H1 (cell line): Measurements from ENCODE around the gene LHPP.

Experiments
- CHD1 ChIP-seq: IDR thresholded peaks from 2 replicates; pipeline ENCODE4 v1.6.1; 2012; ENCODE audit warnings: low read depth, low read length, improper control_type of control experiment
- CHD2 ChIP-seq: IDR thresholded peaks from 2 replicates; pipeline ENCODE4 v1.6.1; 2012; ENCODE audit warnings: low read length, improper control_type of control experiment
- CREB1 ChIP-seq: IDR thresholded peaks from 2 replicates; pipeline ENCODE4 v1.6.1; 2012; ENCODE audit warnings: inconsistent platforms
- CTCF ChIP-seq, 3 experiments: IDR thresholded peaks; 1 replicate in 2 of 3; 2 replicates in 1 of 3; pipeline versions ENCODE4 v1.5.1 to v1.6.1; 2011; ENCODE audit warnings: low read length in 3 of 3, mild to moderate bottlenecking in 3 of 3, inconsistent platforms in 2 of 3, low read depth in 1 of 3, moderate library complexity in 1 of 3; ENCODE audit not compliant: insufficient read depth in 1 of 3; ENCODE audit errors: control extremely low read depth in 1 of 3
- EP300 ChIP-seq, 2 experiments: IDR thresholded peaks; 1 replicate in 1 of 2; 2 replicates in 1 of 2; pipeline ENCODE4 v1.6.1; 2011 to 2012; ENCODE audit warnings: low read depth in 2 of 2, low read length in 2 of 2, mild to moderate bottlenecking in 2 of 2, borderline replicate concordance in 1 of 2, inconsistent platforms in 1 of 2, moderate library complexity in 1 of 2
- EZH2 ChIP-seq: fragments of 200-600 bp; sonication (generic); IDR thresholded peaks from 2 replicates; pipeline ENCODE4 v1.7.1; 2012; ENCODE audit warnings: low read depth, mild to moderate bottlenecking, moderate library complexity, low read length, inconsistent platforms; ENCODE audit not compliant: severe bottlenecking
- HDAC2 ChIP-seq, 2 experiments: fragments of 300-600 bp in 1 of 2; sonication (generic) in 1 of 2; IDR thresholded peaks; 2 replicates each; pipeline ENCODE4 v1.6.1; 2011 to 2012; ENCODE audit warnings: low read depth in 2 of 2, low read length in 2 of 2, mild to moderate bottlenecking in 2 of 2, moderate library complexity in 2 of 2, borderline replicate concordance in 1 of 2, inconsistent platforms in 1 of 2
- POLR2A ChIP-seq, 2 experiments: IDR thresholded peaks; 1 replicate in 1 of 2; 2 replicates in 1 of 2; pipeline ENCODE4 v1.6.1; 2011; ENCODE audit warnings: low read depth in 2 of 2, low read length in 2 of 2, mild to moderate bottlenecking in 2 of 2; ENCODE audit errors: control extremely low read depth in 1 of 2
- POLR2AphosphoS5 ChIP-seq: IDR thresholded peaks from 2 replicates; pipeline ENCODE4 v1.6.1; 2011; ENCODE audit warnings: low read depth, low read length
- RFX5 ChIP-seq: IDR thresholded peaks from 2 replicates; pipeline ENCODE4 v1.6.1; 2011; ENCODE audit warnings: low read depth, low read length, improper control_type of control experiment, borderline replicate concordance
- SIN3A ChIP-seq, 2 experiments: IDR thresholded peaks in 1 of 2; conservative IDR thresholded peaks in 1 of 2; 2 replicates each; pipeline ENCODE4 v1.6.1; 2011 to 2012; ENCODE audit warnings: low read length in 2 of 2, improper control_type of control experiment in 1 of 2, low read depth in 1 of 2, mild to moderate bottlenecking in 1 of 2
- TAF1 ChIP-seq: IDR thresholded peaks from 2 replicates; pipeline ENCODE4 v1.6.1; 2011; ENCODE audit warnings: mild to moderate bottlenecking, low read depth, low read length

DNA sequence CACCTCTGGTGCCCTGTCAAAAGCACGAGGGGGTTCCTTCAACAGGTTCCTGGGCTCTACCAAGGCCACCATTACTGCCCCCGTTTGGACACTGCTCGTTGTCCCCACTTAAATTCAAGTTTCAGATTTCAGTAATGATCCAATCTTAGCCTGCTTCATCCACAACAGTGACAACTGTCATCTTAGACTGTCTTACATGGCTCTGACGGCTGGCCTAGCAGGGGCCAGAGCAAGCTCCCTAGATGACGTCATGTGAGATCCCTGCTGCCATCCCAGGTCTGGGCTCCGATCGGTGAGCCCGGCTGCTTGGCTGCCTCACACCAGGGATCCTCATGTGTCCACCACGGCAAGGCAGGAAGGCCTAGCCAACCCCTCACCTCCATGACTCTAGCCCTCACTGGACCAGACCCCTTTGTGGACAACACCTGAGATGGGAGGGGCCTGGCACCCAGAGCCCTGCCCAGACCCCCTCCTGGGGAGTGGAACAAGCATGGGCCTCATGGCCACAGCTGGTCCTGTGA lies 200.1 kb downstream of the LHPP start:
- TF ChIP-seq CTCF (IDR thresholded peaks at IDR 0.05; ENCODE audit: control extremely low read depth in 1 of 3, insufficient read depth in 1 of 3, low read depth in 1 of 3, low read length in 3 of 3), result no peak
- TF ChIP-seq POLR2AphosphoS5, result no peak
- no peak for TF ChIP-seq RFX5
- no peak for TF ChIP-seq SIN3A (conservative IDR thresholded peaks at IDR 0.05 in 1 of 2, IDR thresholded peaks at IDR 0.05 in 1 of 2; ENCODE audit: low read depth in 1 of 2, low read length in 2 of 2)
- no peak for TF ChIP-seq CHD1
- TF ChIP-seq EP300 (IDR thresholded peaks at IDR 0.05; ENCODE audit: borderline replicate concordance in 1 of 2, low read depth in 2 of 2, low read length in 2 of 2), result no peak
- no peak for TF ChIP-seq EZH2
- TF ChIP-seq POLR2A (IDR thresholded peaks at IDR 0.05; ENCODE audit: control extremely low read depth in 1 of 2, low read depth in 2 of 2, low read length in 2 of 2), result no peak
- no peak for TF ChIP-seq CREB1
- no peak for TF ChIP-seq CHD2
- no peak for TF ChIP-seq HDAC2 (IDR thresholded peaks at IDR 0.05; ENCODE audit: borderline replicate concordance in 1 of 2, low read depth in 2 of 2, low read length in 2 of 2)
- TF ChIP-seq TAF1, result no peak
